K562 (cell line): ENCODE measurements around the gene CBLL2.

ENCODE experiments used
- AFF4 ChIP-seq: sonication (generic); formaldehyde crosslinking; IDR thresholded peaks from 2 replicates; pipeline ENCODE4 v1.8.0; 2023; ENCODE audit warnings: mild to moderate bottlenecking, missing genetic modification reagents
- CBX5 ChIP-seq: IDR thresholded peaks from 2 replicates; pipeline ENCODE4 v1.6.1; 2014; ENCODE audit warnings: low read depth, borderline replicate concordance
- CTCF ChIP-seq, 3 experiments: IDR thresholded peaks in 2 of 3; conservative IDR thresholded peaks in 1 of 3; 2 replicates each; pipeline ENCODE4 v1.5.1; 2011 to 2012; ENCODE audit warnings: low read length in 3 of 3, mild to moderate bottlenecking in 3 of 3, control low read depth in 2 of 3, improper control_type of control experiment in 1 of 3, inconsistent platforms in 1 of 3, low read depth in 1 of 3, mixed read lengths in 1 of 3, moderate library complexity in 1 of 3; ENCODE audit not compliant: insufficient read depth in 2 of 3
- EZH2 ChIP-seq: IDR thresholded peaks from 2 replicates; pipeline ENCODE4 v1.6.1; 2012; ENCODE audit warnings: low read depth, mild to moderate bottlenecking, inconsistent platforms, low read length, borderline replicate concordance
- FOXK2 ChIP-seq, 2 experiments: fragments of 450-650 bp; IDR thresholded peaks in 1 of 2; conservative IDR thresholded peaks in 1 of 2; 2 replicates each; pipeline ENCODE4 v1.6.1; 2016; ENCODE audit warnings: low read depth in 2 of 2, mild to moderate bottlenecking in 1 of 2
- NFE2L1 ChIP-seq: fragments of 450-650 bp; IDR thresholded peaks from 2 replicates; pipeline ENCODE4 v1.6.1; 2016; ENCODE audit warnings: missing genetic modification characterization, low read depth, mild to moderate bottlenecking, missing compliant biosample characterization, moderate library complexity, borderline replicate concordance
- POLR2A ChIP-seq: fragments of 450-650 bp; conservative IDR thresholded peaks from 2 replicates; pipeline ENCODE4 v1.6.1; 2016
- RBM39 ChIP-seq: fragments of 200-400 bp; formaldehyde crosslinking; optimal IDR thresholded peaks from 2 replicates; pipeline ENCODE3; 2018; ENCODE audit warnings: low read depth, low read length
- REST ChIP-seq, 2 experiments: fragments of 450-650 bp; formaldehyde crosslinking in 1 of 2; IDR thresholded peaks; 2 replicates each; pipeline versions ENCODE4 v1.4.0 to v1.6.1; 2014 to 2020; ENCODE audit warnings: mild to moderate bottlenecking in 2 of 2, borderline replicate concordance in 1 of 2, low read depth in 1 of 2
- SIN3A ChIP-seq, 2 experiments: fragments of 150-350 bp in 1 of 2; IDR thresholded peaks; 2 replicates each; pipeline ENCODE4 v1.6.1; 2011 to 2016; ENCODE audit warnings: borderline replicate concordance in 2 of 2, low read depth in 2 of 2, low read length in 2 of 2, mild to moderate bottlenecking in 2 of 2, moderate library complexity in 2 of 2; ENCODE audit not compliant: control insufficient read depth in 1 of 2
- TAF9B ChIP-seq: fragments of 450-650 bp; IDR thresholded peaks from 2 replicates; pipeline ENCODE4 v1.6.1; 2018; ENCODE audit warnings: mild to moderate bottlenecking; ENCODE audit not compliant: partially characterized antibody
- ZNF239 ChIP-seq: fragments of 250-450 bp; sonication (Bioruptor Pico); IDR thresholded peaks from 2 replicates; pipeline ENCODE4 v1.4.0; 2020; ENCODE audit warnings: mild to moderate bottlenecking
- ZNF780A ChIP-seq: fragments of 250-450 bp; sonication (Bioruptor Pico); IDR thresholded peaks from 2 replicates; pipeline ENCODE4 v1.5.0; 2021; ENCODE audit warnings: mild to moderate bottlenecking
- TF ChIP-seq, protein P1 (sequence below): fragments of 450-650 bp; formaldehyde crosslinking; IDR thresholded peaks from 2 replicates; pipeline ENCODE4 v1.4.0; 2022; ENCODE audit warnings: missing genetic modification characterization

DNA sequence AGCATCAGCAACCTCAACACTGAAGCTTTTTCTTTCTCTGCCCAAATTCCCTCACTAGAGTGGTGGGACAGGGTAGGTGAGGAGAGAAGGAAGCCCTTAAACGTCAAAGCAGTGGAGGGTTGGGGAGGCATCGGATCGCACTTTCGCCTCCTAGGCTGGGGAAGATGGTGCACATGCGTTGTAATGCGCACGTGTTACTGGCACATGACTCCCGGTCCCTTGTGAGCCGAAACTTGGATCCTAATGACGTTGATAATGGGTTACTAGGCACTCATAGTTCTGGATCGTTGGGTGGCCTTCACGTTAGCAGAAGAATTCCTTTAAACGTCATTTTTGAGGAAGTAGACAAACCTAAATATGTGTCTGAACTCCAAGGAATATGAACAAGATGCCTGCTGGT, at the start of gene CBLL2:
- TF ChIP-seq RBM39 (no peak), CTCF (IDR thresholded peaks at IDR 0.05 in 2 of 3, conservative IDR thresholded peaks at IDR 0.05 in 1 of 3; ENCODE audit: insufficient read depth in 2 of 3, low read depth in 1 of 3, low read length in 3 of 3) (no peak), ZNF239 (CRISPR knock-in tag) (no peak), EZH2 (no peak), NFE2L1 (no peak), FOXK2 (conservative IDR thresholded peaks at IDR 0.05 in 1 of 2, IDR thresholded peaks at IDR 0.05 in 1 of 2; ENCODE audit: low read depth in 2 of 2) (no peak), POLR2A (no peak), REST (IDR thresholded peaks at IDR 0.05; ENCODE audit: borderline replicate concordance) (no peak), REST (CRISPR knock-in tag; IDR thresholded peaks at IDR 0.05; ENCODE audit: low read depth) (no peak), TAF9B (no peak), SIN3A (IDR thresholded peaks at IDR 0.05; ENCODE audit: borderline replicate concordance in 2 of 2, control insufficient read depth in 1 of 2, low read depth in 2 of 2, low read length in 2 of 2) (no peak), ZNF780A (no peak), AFF4 (CRISPR knock-in tag) (no peak), CBX5 (no peak)
- TF ChIP-seq, protein P1, sequence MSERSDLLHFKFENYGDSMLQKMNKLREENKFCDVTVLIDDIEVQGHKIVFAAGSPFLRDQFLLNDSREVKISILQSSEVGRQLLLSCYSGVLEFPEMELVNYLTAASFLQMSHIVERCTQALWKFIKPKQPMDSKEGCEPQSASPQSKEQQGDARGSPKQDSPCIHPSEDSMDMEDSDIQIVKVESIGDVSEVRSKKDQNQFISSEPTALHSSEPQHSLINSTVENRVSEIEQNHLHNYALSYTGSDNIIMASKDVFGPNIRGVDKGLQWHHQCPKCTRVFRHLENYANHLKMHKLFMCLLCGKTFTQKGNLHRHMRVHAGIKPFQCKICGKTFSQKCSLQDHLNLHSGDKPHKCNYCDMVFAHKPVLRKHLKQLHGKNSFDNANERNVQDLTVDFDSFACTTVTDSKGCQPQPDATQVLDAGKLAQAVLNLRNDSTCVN = no peak
